ENCODE results near the gene SCGB1A1.
"Not testable (repeated sequence)": the region's sequence is repeated elsewhere in the genome, so short reads cannot be mapped to it uniquely, and the experiment has no call there.

The SCGB1A1 gene

GRCh38 chr11:62449912-62450311 is 31.1 kb downstream of the SCGB1A1 start:
- DNase-seq (ENCODE audit: low read depth) = not testable (repeated sequence)

DNA sequence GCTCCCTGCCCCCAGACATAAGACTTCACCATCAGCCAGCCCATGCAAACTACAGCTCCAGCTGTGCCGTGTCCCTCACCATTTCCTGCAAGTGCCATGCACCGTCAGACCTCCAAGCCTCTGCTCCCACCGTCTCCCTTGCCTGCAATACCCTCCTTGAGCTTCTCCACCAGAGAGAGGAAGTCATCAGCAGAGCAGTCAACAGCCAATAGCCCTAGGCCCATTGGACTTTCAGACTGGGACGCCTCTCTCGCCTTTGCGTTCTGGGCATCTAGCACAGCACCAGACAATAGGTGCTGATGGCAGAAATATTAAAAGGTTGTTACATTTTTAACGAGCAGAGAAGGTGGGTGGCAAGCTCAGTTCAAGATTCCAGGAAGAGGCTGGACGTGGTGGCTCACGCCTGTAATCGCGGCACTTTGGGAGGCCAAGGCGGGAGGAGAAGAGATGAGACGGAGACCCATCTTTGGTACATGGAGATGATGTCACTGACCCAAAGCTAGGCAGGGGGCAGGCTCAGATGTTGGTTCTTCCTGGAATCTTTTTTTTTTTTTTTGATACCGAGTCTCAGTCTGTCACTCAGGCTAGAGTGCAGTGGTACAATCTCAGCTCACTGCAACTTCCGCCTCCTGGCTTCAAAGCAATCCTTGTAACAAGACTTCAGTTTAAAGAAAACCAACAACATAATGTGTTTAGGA is 31.9 kb downstream of the SCGB1A1 start:
- no peak for DNase-seq (ENCODE audit: low read depth)

DNA sequence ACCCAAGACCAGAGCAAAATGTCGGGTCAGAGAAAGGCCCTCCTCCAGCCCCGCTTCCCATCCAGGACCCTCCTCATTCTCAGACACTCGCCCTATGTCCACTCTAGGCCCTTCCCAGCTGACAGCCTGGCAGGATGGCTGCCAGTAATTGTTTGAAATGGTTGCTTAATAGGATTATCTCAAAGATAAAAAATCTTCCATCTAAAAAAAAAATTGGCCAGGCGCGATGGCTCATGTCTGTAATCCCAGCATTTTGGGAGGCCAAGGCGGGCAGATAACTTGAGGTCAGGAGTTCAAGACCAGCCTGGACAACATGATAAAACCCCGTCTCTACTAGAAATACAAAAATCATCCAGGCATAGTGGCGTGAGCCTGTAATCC is 32.4 kb downstream of the SCGB1A1 start:
- no peak for DNase-seq (ENCODE audit: low read depth)

- no peak for DNase-seq (ENCODE audit: low read depth)
Measured at GRCh38 chr11:62452261-62452660, 33.4 kb downstream of the SCGB1A1 start.

GRCh38 chr11:62452839-62453468 is 34.1 kb downstream of the SCGB1A1 start:
- no peak for DNase-seq (ENCODE audit: low read depth)

DNA sequence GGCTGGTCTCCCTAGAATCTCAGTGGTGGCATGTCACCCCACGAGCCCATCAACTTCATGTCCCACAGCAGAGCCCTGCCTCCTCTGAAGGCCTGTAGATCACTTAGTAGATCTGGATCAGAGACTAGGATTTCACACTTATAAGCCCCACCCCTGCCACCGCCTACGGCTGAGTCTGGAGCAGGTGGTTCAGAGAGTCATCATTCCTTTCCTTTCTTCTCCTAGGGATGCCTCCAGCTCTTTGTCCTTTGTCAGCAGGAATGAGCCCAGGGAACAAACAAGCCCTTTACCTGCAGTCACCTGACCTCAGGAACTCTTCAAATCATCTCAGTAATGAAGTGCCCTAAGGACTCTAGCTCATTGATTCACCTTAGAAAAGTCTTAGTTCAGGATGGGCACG is 37.8 kb downstream of the SCGB1A1 start:
- DNase-seq (ENCODE audit: low read depth) = no peak

- DNase-seq (ENCODE audit: low read depth) = no peak
Measured at GRCh38 chr11:62457478-62457877, 38.6 kb downstream of the SCGB1A1 start.

DNA sequence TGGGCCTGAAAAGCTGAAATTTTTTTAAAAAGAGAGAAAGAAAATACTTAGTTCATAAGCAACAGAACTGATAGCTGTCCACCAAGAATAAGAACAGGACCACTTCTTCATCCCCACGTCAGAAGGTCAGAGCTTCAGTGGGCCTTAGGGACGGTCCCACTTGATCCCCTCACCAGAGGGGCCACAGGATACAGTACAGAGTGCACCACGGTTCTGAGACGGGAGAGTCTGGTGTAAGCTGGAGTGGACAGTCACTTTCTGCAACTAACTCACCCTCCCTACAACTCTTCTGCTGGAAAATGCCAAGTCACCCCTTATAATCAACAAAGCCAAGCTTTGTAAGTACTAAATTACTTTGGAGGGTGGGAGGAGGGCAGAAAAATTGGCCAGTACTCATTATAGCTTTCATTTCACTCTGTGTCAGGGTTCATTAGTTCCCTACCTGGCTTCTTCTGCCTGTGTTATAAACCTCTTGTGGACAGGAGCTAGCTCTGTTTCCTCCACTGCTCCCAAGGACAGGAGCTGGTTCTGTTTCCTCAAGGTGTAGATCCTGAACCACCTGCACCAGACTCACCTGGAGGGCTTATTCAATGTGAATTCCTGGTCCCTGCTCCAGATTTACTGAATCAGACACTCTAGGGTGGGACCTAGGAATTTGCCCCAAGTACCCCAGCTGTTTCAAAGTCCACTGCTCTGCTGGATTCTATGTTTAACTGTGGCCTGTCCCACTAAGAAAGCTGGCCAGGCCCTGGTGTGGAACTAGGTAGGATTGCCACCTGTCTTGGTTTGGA is 39.6 kb downstream of the SCGB1A1 start:
- no peak for DNase-seq (ENCODE audit: low read depth)

GRCh38 chr11:62459080-62459479 is 40.2 kb downstream of the SCGB1A1 start:
- no peak for DNase-seq (ENCODE audit: low read depth)

- DNase-seq (ENCODE audit: low read depth) = no peak
Measured at GRCh38 chr11:62461740-62462507, 43.1 kb downstream of the SCGB1A1 start.

DNA sequence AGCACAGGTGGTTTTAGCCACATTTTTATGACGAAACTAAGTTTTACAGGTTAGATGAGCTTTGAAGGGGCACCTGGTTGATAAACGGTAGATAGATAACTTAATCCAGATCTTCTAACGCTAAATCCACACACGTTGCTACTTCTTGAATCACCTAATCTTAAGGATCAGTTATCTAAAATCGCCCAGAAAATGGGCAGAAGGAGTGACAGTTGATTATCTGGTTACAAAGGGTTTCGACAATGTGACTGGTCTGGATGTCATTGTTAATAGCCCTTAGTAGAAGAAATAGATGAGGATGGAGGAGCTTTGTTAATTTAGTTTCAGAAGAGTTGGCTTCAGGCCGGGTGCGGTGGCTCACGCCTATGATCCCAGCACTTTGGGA is 43.7 kb downstream of the SCGB1A1 start:
- DNase-seq (ENCODE audit: low read depth) = no peak

DNA sequence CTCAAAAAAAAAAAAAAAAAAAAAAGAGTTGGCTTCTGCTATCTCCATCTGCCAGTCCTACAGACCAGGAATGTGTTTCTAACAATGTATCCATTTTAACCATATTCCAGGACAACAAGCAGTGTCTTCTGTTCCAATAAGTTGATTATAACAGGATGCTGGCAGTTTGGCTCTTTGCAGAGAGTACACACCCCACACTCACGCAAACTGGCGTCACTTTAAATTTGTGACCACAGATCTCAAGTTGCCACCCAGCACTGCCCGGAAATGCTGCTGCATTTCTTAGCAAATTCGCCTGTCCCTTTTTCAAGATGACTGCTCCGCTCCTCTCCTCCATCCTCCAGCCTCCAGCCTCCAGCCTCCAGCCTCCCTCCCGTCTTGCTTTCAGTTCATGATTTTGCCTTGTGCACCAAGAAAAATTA is 44.3 kb downstream of the SCGB1A1 start:
- DNase-seq (ENCODE audit: low read depth) = no peak

DNA sequence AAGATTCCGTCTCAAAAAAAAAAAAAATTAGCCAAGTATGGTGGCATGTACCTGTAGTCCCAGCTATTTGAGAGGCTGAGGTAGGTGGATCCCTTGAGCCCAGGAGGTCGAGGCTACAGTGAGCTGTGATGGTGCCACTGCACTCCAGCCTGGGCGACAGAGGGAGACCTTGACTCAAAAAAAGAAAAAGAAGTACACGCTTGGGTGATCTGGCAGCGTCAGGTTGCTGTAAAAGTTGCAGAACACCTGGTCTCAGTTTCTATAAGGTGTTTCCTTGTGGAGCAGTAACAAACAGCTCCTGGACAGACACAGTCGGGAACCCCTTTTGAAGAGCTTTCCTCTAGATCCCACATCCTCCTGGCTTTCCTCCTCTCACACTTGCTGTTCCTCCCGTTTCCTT is 45.8 kb downstream of the SCGB1A1 start:
- no peak for DNase-seq (ENCODE audit: low read depth)

DNA sequence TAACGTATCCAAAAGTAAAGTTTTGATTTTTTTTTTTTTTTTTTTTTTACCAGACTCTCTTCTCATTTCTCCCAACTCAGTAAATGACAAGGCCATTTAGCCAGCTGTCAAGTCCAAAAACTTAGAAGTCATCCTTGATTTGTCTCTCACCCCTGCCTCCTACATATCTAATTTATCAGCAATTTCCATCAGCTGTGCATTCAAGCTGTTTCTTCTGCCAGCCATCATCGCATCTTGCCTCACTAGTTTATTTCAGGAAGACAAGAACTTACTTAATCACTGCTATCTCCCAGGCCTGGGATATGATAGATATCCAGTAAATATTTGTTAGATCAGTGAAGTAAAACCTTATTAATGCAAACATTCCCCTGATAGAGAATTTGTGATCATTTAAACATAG is 47.6 kb downstream of the SCGB1A1 start:
- DNase-seq (ENCODE audit: low read depth) = no peak

- DNase-seq (ENCODE audit: low read depth) = no peak
Measured at GRCh38 chr11:62468577-62468976, 49.7 kb downstream of the SCGB1A1 start.

DNA sequence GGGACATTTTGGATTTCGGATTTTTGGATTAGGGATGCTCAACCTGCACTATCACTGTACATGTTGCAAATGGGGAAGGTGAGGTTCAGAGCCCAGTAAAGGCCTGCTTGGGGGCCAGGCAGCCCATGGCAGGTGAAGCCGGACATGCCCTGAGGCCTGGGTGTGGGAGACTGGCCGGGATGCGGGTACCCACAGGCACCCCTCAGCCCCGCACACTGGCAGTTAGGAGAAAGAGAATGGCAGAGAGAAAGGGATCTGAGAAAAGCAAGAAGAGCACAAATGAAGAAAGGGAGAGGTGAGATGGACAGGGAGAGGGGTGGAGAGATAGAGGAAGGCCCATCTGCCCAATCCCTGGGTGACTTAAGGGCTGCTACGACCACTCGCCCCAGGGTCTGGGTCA is 52.8 kb downstream of the SCGB1A1 start:
- no peak for DNase-seq (ENCODE audit: low read depth)

- no peak for DNase-seq (ENCODE audit: low read depth)
Measured at GRCh38 chr11:62472063-62472884, 53.4 kb downstream of the SCGB1A1 start.
